Endodermal cell (in vitro differentiated cells): ENCODE results near the gene DCAF5. TPM values are rescaled to one million over a fixed set of nuclear protein-coding genes. Genes with fewer than 3 reads are reported as not detected.

Experiments
- DNase-seq: peaks from one replicate; pipeline ENCODE4 v3.0.0-alpha.2; 2017
- H3K27ac ChIP-seq: 2 replicates; pipeline ENCODE4 v1.5.1; 2013; ENCODE audit warnings: mild to moderate bottlenecking, low read depth, low read length, moderate library complexity
- H3K27me3 ChIP-seq: 2 replicates; pipeline ENCODE4 v1.6.1; 2013; ENCODE audit warnings: mild to moderate bottlenecking, low read length, moderate library complexity; ENCODE audit not compliant: insufficient read depth, control insufficient read depth, poor library complexity, severe bottlenecking
- H3K36me3 ChIP-seq: 2 replicates; pipeline ENCODE4 v1.7.0; 2013; ENCODE audit warnings: mild to moderate bottlenecking, low read length, moderate library complexity; ENCODE audit not compliant: control insufficient read depth, insufficient read depth
- H3K4me1 ChIP-seq: one replicate; pipeline ENCODE4 v1.7.0; 2013; ENCODE audit warnings: low read length; ENCODE audit not compliant: control insufficient read depth, insufficient read depth
- H3K4me3 ChIP-seq: 2 replicates; pipeline ENCODE4 v1.5.1; 2013; ENCODE audit warnings: mild to moderate bottlenecking, low read length, moderate library complexity
- H3K9ac ChIP-seq: 2 replicates; pipeline ENCODE4 v1.6.1; 2013; ENCODE audit warnings: mild to moderate bottlenecking, low read length, moderate library complexity; ENCODE audit not compliant: poor library complexity, severe bottlenecking; ENCODE audit errors: extremely low read depth
- H3K9me3 ChIP-seq: 2 replicates; pipeline ENCODE4 v1.6.1; 2013; ENCODE audit warnings: mild to moderate bottlenecking, low read length, moderate library complexity; ENCODE audit not compliant: control insufficient read depth
- H3K27ac Mint-ChIP-seq: 2 replicates; pipeline ENCODE4 v1.8.0; 2020; ENCODE audit warnings: mixed read lengths
- H3K27me3 Mint-ChIP-seq: 2 replicates; pipeline ENCODE4 v1.8.0; 2021; ENCODE audit warnings: mild to moderate bottlenecking, mixed read lengths; ENCODE audit not compliant: insufficient read depth
- H3K36me3 Mint-ChIP-seq: 2 replicates; pipeline ENCODE4 v1.8.0; 2020; ENCODE audit warnings: low read depth, mixed read lengths
- H3K4me1 Mint-ChIP-seq: 2 replicates; pipeline ENCODE4 v1.8.0; 2020; ENCODE audit warnings: mixed read lengths
- H3K4me3 Mint-ChIP-seq: 2 replicates; pipeline ENCODE4 v1.8.0; 2020; ENCODE audit warnings: mild to moderate bottlenecking, moderate library complexity, mixed read lengths
- H3K9me3 Mint-ChIP-seq: 2 replicates; pipeline ENCODE4 v1.8.0; 2020; ENCODE audit warnings: mild to moderate bottlenecking, mixed read lengths
- CTCF ChIP-seq: fragments of 200-600 bp; sonication (generic); conservative IDR thresholded peaks from 2 replicates; pipeline ENCODE4 v1.5.0; 2021; ENCODE audit warnings: antibody characterized with exemption, mild to moderate bottlenecking
- WGBS, 2 experiments: methylation state at CpG; one replicate each; pipeline versions ENCODE4 v1.1.5 to v1.1.7; 2013; ENCODE audit warnings: missing lambda C conversion rate in 2 of 2, mixed read lengths in 1 of 2; ENCODE audit not compliant: insufficient coverage in 1 of 2, insufficient read length in 1 of 2; 5-methylcytosine and 5-hydroxymethylcytosine counted together
- total RNA-seq, 2 donors: library from RNA; stranded (reverse); fragmentation: NEBNext Ultra II Directional in 1 of 2; extraction: Animal tissue kit (Norgen Biotek cat#: 25700) in 1 of 2; gene quantifications; 2 replicates in 1 of 2; 3 replicates in 1 of 2; pipeline ENCODE4 v1.2.1, GENCODE V29; 2021

The DCAF5 gene
- total RNA-seq, 2 donors from 2014 or later: 61.1 to 69.6 TPM

GRCh38 chr14:69090187-69090789 is 62.6 kb downstream of the DCAF5 start:
- no peak overlapping the region for H3K27ac ChIP-seq
- H3K27me3 Mint-ChIP-seq: no peaks in the 10 kb centered on the region
- H3K9me3 ChIP-seq: no peaks in the 10 kb centered on the region
- peak; percentile 92 for TF ChIP-seq CTCF
- DNase-seq: peak; percentile 65
- no peak overlapping the region for H3K27ac Mint-ChIP-seq
- H3K36me3 Mint-ChIP-seq: peaks cover 28% of the 10 kb centered on the region
- no peak overlapping the region for H3K4me3 Mint-ChIP-seq
- no peak overlapping the region for H3K9ac ChIP-seq
- H3K27me3 ChIP-seq: no peaks in the 10 kb centered on the region
- H3K4me1 Mint-ChIP-seq: peaks cover 28% of the 10 kb centered on the region
- H3K36me3 ChIP-seq: peaks cover 71% of the 10 kb centered on the region
- 70 to 100% methylated on average over 2 to 4 of the region's 4 CpGs for WGBS, 2 experiments
- no peaks in the 10 kb centered on the region for H3K9me3 Mint-ChIP-seq
- H3K4me1 ChIP-seq: peaks cover 18% of the 10 kb centered on the region
- no peak overlapping the region for H3K4me3 ChIP-seq

GRCh38 chr14:69089046-69089445 is 63.9 kb downstream of the DCAF5 start:
- no peak for DNase-seq
- no peak overlapping the region for H3K27ac ChIP-seq
- Mint-ChIP-seq H3K27me3 (no peaks in the 10 kb centered on the region), H3K4me3 (no peak overlapping the region), H3K4me1 (peaks cover 26% of the 10 kb centered on the region), H3K9me3 (no peaks in the 10 kb centered on the region), H3K36me3 (peaks cover 39% of the 10 kb centered on the region), H3K27ac (no peak overlapping the region)
- no peak for TF ChIP-seq CTCF
- H3K4me3 ChIP-seq: no peak overlapping the region
- H3K36me3 ChIP-seq: peaks cover 84% of the 10 kb centered on the region
- H3K4me1 ChIP-seq: peaks cover 6% of the 10 kb centered on the region
- no peaks in the 10 kb centered on the region for H3K27me3 ChIP-seq
- H3K9ac ChIP-seq: no peak overlapping the region
- WGBS, 2 experiments: 100% methylated on average over 1 of the region's 1 CpG; no CpG with 5 or more reads in 1 of the 2 experiments
- H3K9me3 ChIP-seq: no peaks in the 10 kb centered on the region

- H3K4me1 Mint-ChIP-seq: peaks cover 23% of the 10 kb centered on the region
- no peak overlapping the region for H3K4me3 Mint-ChIP-seq
- H3K27ac ChIP-seq: no peak overlapping the region
- H3K9ac ChIP-seq: no peak overlapping the region
- H3K27me3 Mint-ChIP-seq: no peaks in the 10 kb centered on the region
- WGBS, 2 experiments: 96 to 100% methylated on average over 1 of the region's 1 CpG
- peaks cover 88% of the 10 kb centered on the region for H3K36me3 ChIP-seq
- DNase-seq: no peak
- H3K4me3 ChIP-seq: no peak overlapping the region
- no peak overlapping the region for H3K27ac Mint-ChIP-seq
- peaks cover 2% of the 10 kb centered on the region for H3K4me1 ChIP-seq
- peaks cover 44% of the 10 kb centered on the region for H3K36me3 Mint-ChIP-seq
- TF ChIP-seq CTCF: no peak
- H3K9me3 ChIP-seq: no peaks in the 10 kb centered on the region
- H3K27me3 ChIP-seq: no peaks in the 10 kb centered on the region
- H3K9me3 Mint-ChIP-seq: no peaks in the 10 kb centered on the region
These were observed 64.3 kb downstream of the DCAF5 start for GRCh38 chr14:69088586-69088985.
